ENCODE data around the gene COL27A1.

Gene COL27A1

DNA sequence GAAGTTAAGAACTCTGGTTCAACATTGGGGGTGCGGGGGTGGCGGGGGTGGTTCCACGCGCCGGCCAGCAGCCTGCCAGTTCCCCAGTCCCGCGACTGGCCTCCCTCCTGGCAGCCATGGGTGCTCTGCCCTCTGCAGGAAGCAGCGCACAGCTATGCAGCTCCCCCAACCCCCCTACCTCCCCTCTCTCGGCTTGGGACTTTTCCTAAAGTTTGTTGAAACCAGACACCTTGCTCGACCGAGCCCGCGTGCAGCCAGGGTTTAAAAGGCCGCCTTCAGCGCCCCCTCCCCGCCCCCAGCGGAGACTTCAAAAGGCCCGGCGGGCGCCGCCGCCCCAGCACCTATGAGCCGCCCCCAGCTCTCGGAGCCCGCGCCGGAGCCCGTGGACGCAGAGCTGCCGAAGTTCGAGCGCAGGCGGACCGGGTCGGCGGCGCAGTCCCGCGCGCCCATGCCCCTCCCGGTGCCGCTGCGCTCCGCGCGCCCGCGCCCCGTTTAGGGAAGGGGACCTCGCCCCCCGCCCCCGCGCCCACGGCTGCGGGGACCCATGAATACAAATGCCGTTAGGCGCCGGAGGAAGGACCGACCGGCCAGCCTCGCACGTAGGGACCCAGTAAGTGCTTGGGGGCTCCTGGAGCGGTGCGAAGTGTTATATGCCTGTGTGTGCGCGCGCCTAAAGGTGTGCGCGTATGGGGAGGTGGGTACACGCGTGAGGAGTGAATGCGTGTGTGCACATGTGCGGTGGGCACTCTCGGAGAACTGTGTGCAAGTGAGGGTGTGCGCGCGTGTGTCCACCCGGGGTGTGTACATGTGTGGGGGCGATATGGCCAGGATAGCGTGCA, 1.4 kb upstream of the COL27A1 start (continued):
- TF ChIP-seq ZNF16 (tag by site-specific recombination; IDR thresholded peaks at IDR 0.05; ENCODE audit: low read depth) (no peak), ZNF501 (tag by site-specific recombination; IDR thresholded peaks at IDR 0.05) (no peak), ZFP41 (tag by site-specific recombination; IDR thresholded peaks at IDR 0.05; ENCODE audit: borderline replicate concordance) (no peak), ZIC2 (tag by site-specific recombination; IDR thresholded peaks at IDR 0.05) (no peak), ZNF335 (tag by site-specific recombination; conservative IDR thresholded peaks at IDR 0.05) (peak; percentile 85; the same call in 1 of the 2 replicates), ZNF248 (tag by site-specific recombination; IDR thresholded peaks at IDR 0.05) (no peak), BCL11B (tag by site-specific recombination; IDR thresholded peaks at IDR 0.05; ENCODE audit: low read depth) (no peak), ZNF792 (tag by site-specific recombination; IDR thresholded peaks at IDR 0.05) (no peak), ZNF23 (tag by site-specific recombination; IDR thresholded peaks at IDR 0.05; ENCODE audit: borderline replicate concordance) (no peak), ZNF394 (tag by site-specific recombination; IDR thresholded peaks at IDR 0.05; ENCODE audit: borderline replicate concordance) (no peak), SP7 (tag by site-specific recombination; IDR thresholded peaks at IDR 0.05) (no peak), ZNF707 (tag by site-specific recombination; IDR thresholded peaks at IDR 0.05) (no peak), ZNF132 (tag by site-specific recombination; IDR thresholded peaks at IDR 0.05; ENCODE audit: borderline replicate concordance) (no peak), ZNF654 (tag by site-specific recombination; IDR thresholded peaks at IDR 0.05; ENCODE audit: low read depth) (no peak), HOXD13 (CRISPR knock-in tag; IDR thresholded peaks at IDR 0.05; ENCODE audit: borderline replicate concordance) (no peak), ZNF544 (tag by site-specific recombination; IDR thresholded peaks at IDR 0.05) (no peak), ZNF623 (tag by site-specific recombination; IDR thresholded peaks at IDR 0.05) (no peak), HOXC10 (CRISPR knock-in tag; IDR thresholded peaks at IDR 0.05) (no peak), KLF7 (tag by site-specific recombination; IDR thresholded peaks at IDR 0.05; ENCODE audit: borderline replicate concordance) (no peak), ZNF239 (tag by site-specific recombination; IDR thresholded peaks at IDR 0.05) (no peak), ZNF571 (tag by site-specific recombination; IDR thresholded peaks at IDR 0.05) (no peak)
- TF ChIP-seq, protein P1, sequence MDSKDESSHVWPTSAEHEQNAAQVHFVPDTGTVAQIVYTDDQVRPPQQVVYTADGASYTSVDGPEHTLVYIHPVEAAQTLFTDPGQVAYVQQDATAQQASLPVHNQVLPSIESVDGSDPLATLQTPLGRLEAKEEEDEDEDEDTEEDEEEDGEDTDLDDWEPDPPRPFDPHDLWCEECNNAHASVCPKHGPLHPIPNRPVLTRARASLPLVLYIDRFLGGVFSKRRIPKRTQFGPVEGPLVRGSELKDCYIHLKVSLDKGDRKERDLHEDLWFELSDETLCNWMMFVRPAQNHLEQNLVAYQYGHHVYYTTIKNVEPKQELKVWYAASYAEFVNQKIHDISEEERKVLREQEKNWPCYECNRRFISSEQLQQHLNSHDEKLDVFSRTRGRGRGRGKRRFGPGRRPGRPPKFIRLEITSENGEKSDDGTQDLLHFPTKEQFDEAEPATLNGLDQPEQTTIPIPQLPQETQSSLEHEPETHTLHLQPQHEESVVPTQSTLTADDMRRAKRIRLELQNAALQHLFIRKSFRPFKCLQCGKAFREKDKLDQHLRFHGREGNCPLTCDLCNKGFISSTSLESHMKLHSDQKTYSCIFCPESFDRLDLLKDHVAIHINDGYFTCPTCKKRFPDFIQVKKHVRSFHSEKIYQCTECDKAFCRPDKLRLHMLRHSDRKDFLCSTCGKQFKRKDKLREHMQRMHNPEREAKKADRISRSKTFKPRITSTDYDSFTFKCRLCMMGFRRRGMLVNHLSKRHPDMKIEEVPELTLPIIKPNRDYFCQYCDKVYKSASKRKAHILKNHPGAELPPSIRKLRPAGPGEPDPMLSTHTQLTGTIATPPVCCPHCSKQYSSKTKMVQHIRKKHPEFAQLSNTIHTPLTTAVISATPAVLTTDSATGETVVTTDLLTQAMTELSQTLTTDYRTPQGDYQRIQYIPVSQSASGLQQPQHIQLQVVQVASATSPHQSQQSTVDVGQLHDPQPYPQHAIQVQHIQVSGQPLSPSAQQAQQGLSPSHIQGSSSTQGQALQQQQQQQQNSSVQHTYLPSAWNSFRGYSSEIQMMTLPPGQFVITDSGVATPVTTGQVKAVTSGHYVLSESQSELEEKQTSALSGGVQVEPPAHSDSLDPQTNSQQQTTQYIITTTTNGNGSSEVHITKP (tag by site-specific recombination; IDR thresholded peaks at IDR 0.05), result 0 out of 2 replicates have a peak, but pooled peaks have one; percentile 29
- TF ChIP-seq, protein P2, sequence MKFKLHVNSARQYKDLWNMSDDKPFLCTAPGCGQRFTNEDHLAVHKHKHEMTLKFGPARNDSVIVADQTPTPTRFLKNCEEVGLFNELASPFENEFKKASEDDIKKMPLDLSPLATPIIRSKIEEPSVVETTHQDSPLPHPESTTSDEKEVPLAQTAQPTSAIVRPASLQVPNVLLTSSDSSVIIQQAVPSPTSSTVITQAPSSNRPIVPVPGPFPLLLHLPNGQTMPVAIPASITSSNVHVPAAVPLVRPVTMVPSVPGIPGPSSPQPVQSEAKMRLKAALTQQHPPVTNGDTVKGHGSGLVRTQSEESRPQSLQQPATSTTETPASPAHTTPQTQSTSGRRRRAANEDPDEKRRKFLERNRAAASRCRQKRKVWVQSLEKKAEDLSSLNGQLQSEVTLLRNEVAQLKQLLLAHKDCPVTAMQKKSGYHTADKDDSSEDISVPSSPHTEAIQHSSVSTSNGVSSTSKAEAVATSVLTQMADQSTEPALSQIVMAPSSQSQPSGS (tag by site-specific recombination; IDR thresholded peaks at IDR 0.05; ENCODE audit: low read depth), result no peak
- TF ChIP-seq, protein P3, sequence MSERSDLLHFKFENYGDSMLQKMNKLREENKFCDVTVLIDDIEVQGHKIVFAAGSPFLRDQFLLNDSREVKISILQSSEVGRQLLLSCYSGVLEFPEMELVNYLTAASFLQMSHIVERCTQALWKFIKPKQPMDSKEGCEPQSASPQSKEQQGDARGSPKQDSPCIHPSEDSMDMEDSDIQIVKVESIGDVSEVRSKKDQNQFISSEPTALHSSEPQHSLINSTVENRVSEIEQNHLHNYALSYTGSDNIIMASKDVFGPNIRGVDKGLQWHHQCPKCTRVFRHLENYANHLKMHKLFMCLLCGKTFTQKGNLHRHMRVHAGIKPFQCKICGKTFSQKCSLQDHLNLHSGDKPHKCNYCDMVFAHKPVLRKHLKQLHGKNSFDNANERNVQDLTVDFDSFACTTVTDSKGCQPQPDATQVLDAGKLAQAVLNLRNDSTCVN (tag by site-specific recombination; optimal IDR thresholded peaks at IDR 0.05), result peak; percentile 92
- TF ChIP-seq, protein P4, sequence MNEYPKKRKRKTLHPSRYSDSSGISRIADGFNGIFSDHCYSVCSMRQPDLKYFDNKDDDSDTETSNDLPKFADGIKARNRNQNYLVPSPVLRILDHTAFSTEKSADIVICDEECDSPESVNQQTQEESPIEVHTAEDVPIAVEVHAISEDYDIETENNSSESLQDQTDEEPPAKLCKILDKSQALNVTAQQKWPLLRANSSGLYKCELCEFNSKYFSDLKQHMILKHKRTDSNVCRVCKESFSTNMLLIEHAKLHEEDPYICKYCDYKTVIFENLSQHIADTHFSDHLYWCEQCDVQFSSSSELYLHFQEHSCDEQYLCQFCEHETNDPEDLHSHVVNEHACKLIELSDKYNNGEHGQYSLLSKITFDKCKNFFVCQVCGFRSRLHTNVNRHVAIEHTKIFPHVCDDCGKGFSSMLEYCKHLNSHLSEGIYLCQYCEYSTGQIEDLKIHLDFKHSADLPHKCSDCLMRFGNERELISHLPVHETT (tag by site-specific recombination; IDR thresholded peaks at IDR 0.05), result no peak
- TF ChIP-seq, protein P5, sequence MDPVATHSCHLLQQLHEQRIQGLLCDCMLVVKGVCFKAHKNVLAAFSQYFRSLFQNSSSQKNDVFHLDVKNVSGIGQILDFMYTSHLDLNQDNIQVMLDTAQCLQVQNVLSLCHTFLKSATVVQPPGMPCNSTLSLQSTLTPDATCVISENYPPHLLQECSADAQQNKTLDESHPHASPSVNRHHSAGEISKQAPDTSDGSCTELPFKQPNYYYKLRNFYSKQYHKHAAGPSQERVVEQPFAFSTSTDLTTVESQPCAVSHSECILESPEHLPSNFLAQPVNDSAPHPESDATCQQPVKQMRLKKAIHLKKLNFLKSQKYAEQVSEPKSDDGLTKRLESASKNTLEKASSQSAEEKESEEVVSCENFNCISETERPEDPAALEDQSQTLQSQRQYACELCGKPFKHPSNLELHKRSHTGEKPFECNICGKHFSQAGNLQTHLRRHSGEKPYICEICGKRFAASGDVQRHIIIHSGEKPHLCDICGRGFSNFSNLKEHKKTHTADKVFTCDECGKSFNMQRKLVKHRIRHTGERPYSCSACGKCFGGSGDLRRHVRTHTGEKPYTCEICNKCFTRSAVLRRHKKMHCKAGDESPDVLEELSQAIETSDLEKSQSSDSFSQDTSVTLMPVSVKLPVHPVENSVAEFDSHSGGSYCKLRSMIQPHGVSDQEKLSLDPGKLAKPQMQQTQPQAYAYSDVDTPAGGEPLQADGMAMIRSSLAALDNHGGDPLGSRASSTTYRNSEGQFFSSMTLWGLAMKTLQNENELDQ (tag by site-specific recombination; IDR thresholded peaks at IDR 0.05; ENCODE audit: low read depth), result no peak
- TF ChIP-seq, protein P6, sequence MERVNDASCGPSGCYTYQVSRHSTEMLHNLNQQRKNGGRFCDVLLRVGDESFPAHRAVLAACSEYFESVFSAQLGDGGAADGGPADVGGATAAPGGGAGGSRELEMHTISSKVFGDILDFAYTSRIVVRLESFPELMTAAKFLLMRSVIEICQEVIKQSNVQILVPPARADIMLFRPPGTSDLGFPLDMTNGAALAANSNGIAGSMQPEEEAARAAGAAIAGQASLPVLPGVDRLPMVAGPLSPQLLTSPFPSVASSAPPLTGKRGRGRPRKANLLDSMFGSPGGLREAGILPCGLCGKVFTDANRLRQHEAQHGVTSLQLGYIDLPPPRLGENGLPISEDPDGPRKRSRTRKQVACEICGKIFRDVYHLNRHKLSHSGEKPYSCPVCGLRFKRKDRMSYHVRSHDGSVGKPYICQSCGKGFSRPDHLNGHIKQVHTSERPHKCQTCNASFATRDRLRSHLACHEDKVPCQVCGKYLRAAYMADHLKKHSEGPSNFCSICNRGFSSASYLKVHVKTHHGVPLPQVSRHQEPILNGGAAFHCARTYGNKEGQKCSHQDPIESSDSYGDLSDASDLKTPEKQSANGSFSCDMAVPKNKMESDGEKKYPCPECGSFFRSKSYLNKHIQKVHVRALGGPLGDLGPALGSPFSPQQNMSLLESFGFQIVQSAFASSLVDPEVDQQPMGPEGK (tag by site-specific recombination; IDR thresholded peaks at IDR 0.05), result peak; percentile 53; the same call in 1 of the 2 replicates

All from HEK293 (cell line).